Measurements from ENCODE around the gene OTX2. TPM values are rescaled to one million over a fixed set of nuclear protein-coding genes. Genes with fewer than 3 reads are reported as not detected.

Gene OTX2
- not detected for polyA plus RNA-seq (ENCODE audit: insufficient read length in 3 of 3)

DNA sequence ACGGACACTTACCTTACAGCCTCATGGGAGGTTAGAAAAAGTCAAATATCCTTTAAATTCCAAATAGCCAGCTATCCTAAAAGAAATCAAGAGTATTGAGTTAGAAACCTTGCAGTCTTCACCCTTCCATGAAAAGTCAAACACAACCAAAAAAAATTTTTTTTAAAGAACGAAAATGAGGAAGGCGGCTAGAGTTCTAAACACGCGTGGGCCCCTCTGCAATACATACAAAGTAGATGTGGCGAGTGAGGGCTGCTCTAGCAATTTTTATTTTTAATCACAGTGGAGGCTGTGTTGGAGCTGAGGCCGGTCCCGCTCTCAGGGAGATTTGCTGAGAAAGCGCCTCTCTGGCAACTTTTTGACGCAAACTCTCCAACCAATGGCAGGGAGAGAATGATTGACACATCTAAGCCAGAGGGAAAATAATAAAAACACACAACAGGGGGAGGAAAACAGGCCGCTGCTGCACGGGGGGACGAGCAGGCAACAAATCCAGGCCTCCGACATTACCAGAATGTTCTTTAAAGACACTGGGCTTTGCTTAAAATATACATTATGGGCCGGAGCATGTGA is at the start of gene OTX2:
Gene OTX2, minus strand, starts transcription at position 333 of the 573 bp plus-strand sequence. CDS start 5,023 bp downstream, outside the sequence.
- no peak for DNase-seq (ENCODE audit: low read depth in 3 of 3, low spot score in 2 of 3)

DNA sequence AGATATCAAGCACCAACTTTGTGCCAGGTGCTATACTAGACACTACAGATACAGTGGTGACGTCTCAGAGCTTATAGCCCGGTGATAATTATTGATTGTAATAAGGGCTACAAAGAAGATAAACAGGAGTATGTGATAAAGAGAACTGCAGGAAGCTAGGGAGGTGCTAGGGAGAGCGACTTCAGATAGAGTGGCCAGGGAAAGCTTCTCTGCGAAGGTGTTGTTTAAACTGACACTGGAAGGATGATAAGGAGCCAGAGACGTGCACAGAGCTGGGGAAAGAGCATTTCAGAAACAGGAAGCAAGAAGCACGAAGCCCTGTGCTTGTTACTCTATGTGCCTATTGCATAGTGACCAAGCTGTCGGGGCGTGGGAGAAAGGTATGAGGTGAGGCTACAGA is 48.1 kb upstream of the OTX2 start:
- no peak for DNase-seq (ENCODE audit: low read depth in 3 of 3, low spot score in 2 of 3)

DNA sequence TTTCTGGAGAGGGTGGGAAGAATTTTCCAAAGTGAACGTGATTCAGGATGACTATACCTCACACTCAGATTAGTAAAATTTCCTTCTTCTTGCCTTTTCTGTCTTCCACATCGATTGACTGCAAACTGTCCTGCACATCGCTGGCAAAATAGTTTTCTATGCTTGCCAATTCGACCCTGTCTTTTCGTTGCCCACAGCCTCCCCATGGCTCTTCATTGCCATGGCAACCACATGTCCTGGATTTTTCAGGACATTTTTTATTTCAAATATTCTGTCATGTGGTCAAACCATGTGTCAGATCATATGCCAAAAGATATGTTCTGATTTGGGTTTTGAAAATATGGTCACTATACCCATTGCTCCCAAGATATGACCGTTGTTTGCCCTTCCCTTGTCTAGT is 46.9 kb upstream of the OTX2 start:
- no peak for DNase-seq (ENCODE audit: low read depth in 3 of 3, low spot score in 2 of 3)

GRCh38 chr14:56855891-56856461 is 45.7 kb upstream of the OTX2 start:
- DNase-seq (ENCODE audit: low read depth in 3 of 3, low spot score in 2 of 3), result no peak

DNA sequence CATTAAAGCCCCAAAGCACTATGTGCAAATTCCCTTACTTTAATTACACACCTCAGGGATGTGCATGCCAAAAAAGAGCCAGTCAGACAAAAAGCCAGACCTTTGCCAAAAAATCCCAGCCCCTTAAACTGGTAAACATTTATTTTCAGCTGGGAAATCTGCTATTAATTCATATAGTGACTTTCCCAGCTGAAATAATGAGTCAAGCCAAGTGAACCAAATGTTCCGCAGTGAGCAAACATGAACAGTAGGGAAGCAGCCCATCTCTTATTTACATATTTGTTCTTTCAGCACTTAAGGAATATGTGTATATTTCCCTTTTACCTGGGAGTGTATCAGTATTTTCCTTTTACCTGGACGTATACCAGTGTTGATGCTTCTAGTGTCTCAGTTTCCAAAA is 44.0 kb upstream of the OTX2 start:
- no peak for DNase-seq (ENCODE audit: low read depth in 3 of 3, low spot score in 2 of 3)

DNA sequence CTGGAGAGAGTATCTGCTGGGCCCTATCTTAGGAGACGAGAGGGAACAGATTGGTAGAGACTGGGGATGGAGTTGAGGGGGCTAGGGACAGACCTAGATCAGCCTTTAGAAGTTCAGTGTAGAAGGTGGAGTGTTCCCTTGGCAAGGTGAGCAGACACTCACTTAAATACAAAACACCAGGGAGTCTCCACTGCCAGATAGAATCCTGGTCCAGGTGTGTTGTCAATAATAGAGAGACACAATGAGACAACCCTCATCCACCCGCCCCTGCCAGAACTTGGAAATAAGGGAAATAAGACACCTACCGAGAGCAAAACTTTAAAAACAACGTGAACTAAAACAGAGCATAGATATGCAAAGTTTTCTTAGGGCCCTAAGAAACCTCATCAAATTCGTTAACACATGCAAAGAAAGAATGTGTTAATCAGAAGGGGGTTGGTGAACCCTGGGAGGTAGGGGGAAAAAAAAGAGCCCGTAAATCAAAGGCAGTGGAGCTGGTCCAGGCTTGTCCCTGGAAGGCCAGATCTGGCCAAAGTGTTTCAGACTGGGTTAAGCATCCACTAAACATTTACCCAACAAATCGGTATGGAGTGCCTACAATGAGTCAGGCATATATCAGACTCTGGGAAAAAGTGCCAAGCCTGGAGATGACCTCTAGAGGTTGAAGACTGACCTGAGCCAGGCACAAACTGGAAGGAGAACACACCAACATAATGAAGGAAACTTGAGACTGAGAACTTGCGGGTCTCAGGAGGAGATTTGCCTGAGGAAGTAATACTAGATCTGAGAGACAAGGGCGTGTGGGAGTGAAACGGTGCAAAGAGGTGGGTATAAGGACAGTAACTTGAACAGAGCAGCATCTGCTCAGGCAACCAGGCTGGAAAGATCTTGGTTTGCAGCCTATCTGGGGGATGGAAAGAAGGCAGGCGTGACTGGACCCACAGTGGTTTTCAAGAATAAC is 37.0 kb upstream of the OTX2 start:
- DNase-seq (ENCODE audit: low read depth in 3 of 3, low spot score in 2 of 3), result no peak

DNA sequence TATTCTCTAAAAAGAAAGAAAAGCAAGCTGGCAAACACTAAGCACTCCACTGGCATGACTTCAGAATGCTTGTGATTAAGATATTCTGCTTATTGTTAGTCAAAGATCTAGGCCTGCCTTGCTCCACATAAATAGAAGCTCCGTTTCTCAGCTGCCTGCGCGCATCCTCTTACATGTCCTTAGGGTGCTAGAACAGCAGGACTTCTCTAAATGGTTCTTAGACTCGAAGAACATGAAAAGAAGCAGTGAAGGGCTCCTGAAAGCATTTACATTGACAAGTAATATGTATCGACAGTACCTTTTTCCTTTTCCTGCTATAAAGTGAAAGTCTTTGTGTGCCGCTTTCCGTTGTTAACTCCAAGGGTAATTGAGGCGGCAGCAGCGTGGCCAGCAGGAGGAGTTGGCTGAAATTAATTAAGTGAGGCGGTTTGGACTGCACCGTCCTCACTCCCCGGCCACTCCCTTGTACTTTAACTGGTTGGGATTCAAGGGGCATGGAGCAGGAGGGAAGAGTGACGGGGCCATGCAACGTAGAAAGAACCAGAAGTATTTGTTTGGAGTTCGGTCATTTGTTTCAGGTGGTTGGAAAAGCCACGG is 34.2 kb upstream of the OTX2 start:
- no peak for DNase-seq (ENCODE audit: low read depth in 3 of 3, low spot score in 2 of 3)

DNA sequence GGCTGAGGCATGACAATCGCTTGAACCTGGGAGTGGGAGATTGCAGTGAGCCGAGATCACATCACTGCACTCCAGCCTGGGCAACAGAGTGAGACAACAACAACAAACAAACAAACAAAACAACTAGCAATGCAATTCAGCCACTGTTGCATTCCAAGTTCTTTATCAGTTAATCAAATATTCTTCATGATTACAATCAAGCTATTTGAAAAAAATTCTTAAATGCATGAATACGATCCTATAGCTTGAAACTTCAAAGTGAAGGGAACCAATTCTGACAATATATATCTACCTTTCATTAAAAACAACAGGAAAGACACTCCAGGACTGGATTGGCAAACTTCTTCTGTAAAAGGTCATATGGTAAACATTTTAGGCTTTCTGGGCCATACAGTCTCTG is 31.3 kb upstream of the OTX2 start:
- DNase-seq (ENCODE audit: low read depth in 3 of 3, low spot score in 2 of 3), result no peak

- DNase-seq (ENCODE audit: low read depth in 3 of 3, low spot score in 2 of 3), result no peak
Measured at GRCh38 chr14:56840221-56840620, 29.9 kb upstream of the OTX2 start.

DNA sequence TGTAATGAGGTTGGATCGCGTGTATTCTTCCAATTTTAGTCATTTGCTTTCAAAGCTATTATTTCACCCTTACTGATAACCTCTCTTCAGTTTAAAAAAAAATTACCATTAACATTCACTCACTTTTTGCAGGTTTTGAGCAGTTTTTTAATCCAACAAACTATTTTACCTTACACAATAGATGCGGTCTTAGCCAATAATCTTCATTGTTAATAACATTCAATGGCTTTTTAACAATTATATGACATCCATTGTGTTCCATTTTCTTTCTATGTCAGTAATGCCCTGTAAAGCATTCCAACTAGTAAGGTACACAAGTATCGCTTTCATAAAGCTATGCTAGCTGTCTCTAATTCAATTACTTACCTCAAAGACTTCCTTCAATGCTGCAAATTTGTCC is 18.9 kb upstream of the OTX2 start:
- no peak for DNase-seq (ENCODE audit: low read depth in 3 of 3, low spot score in 2 of 3)

- no peak for DNase-seq (ENCODE audit: low read depth in 3 of 3, low spot score in 2 of 3)
Measured at GRCh38 chr14:56826214-56826613, 15.9 kb upstream of the OTX2 start.

GRCh38 chr14:56821805-56822610 is 11.7 kb upstream of the OTX2 start:
- no peak for DNase-seq (ENCODE audit: low read depth in 3 of 3, low spot score in 2 of 3)

- DNase-seq (ENCODE audit: low read depth in 3 of 3, low spot score in 2 of 3), result no peak
Measured at GRCh38 chr14:56821177-56821576, 10.9 kb upstream of the OTX2 start.

- no peak for DNase-seq (ENCODE audit: low read depth in 3 of 3, low spot score in 2 of 3)
Measured at GRCh38 chr14:56817396-56817921, 7.2 kb upstream of the OTX2 start.

DNA sequence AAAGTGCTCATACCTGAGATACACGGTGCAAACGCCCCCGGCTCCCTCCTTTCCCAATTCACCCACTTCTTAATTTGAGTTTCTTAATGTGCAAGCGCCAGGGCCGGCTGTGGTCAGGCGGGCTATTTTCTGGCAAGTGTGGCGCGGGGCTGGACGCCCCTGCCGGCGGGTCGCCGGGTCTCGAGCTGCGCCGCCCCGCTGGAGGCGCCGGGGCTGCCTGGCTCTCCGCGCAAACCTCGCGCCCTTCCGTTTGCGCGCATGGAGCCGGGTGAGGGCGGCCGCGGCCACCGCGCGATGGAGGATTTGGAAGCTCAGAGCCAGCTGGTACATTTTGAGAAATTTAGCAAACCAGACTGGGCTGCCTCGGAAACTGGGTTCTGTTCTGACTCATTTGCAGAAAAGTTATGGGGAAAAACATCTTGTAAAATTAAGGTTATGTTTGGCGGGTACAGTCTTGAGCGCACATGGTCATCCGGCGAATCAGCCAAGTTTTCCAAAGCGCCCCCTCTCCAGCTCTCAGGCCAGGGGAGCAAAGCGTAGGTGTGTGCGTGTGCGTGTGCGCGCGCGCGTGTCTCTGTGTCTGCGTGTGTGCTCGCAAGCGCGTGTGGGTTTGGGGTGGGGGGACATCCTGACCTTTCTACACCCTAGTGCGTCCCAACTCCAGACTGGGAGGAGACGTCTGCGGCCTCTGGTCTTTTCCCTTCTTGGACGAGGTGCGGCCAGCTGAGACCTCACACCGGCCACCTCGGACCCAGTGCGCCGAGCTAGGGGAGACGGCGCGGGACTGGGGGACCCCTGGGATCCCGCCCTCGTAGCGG is 6.5 kb upstream of the OTX2 start:
- DNase-seq (ENCODE audit: low read depth in 3 of 3, low spot score in 2 of 3), result no peak

DNA sequence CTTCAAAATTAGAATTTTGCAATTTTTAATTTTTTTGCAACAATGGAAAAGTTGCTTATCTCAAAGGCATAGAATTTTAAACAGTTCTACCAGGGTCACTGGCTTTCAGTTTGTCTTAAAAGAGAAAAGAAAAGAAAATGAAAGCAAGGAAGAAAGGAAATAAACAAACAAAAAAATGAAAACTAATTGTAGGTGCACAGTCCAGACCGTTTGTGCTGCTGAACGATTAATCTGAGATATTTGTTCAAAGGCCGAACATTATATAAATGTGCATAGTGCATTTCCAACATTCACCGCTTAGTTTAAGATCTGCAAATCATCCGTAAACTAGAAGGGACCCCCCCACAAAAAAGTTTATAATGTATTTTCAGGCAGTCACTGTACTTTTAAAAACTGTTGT is 5.5 kb upstream of the OTX2 start:
- no peak for DNase-seq (ENCODE audit: low read depth in 3 of 3, low spot score in 2 of 3)

- DNase-seq (ENCODE audit: low read depth in 3 of 3, low spot score in 2 of 3), result no peak
Measured at GRCh38 chr14:56814969-56815700, 4.9 kb upstream of the OTX2 start.

DNA sequence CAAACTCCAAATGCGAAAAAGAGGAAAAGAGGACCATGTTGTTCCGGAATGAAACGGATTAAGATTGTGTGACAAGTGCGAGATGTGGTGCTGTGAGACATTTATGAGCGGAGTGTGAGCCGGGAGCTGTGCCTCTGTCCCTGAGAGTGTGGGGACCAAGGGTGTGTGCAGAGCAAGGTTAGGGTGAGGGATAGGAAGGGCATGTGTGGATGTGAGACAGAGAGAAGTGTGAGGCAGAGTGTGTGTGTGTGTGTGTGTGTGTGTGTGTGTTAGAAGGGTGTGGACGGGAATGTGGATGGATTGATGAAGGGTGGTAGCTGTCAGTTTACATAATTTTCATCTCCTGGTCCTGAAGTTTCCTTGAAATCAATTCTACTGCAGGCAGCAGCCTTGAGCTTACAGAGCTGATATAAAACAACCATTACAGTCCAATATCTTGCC is 4.3 kb upstream of the OTX2 start:
- no peak for DNase-seq (ENCODE audit: low read depth in 3 of 3, low spot score in 2 of 3)

- no peak for DNase-seq (ENCODE audit: low read depth in 3 of 3, low spot score in 2 of 3)
Measured at GRCh38 chr14:56813143-56813551, 2.9 kb upstream of the OTX2 start.
